ENCODE results near the gene STPG1.

STPG1 gene

GRCh38 chr1:24369801-24370200, 43.8 kb downstream of the STPG1 start:
- no peak for DNase-seq (ENCODE audit: low read depth)

GRCh38 chr1:24369199-24369598, 44.4 kb downstream of the STPG1 start:
- no peak for DNase-seq (ENCODE audit: low read depth)

- no peak for DNase-seq (ENCODE audit: low read depth)
Measured at GRCh38 chr1:24366707-24367106, 46.9 kb downstream of the STPG1 start.

- no peak for DNase-seq (ENCODE audit: low read depth)
Measured at GRCh38 chr1:24364975-24365678, 48.5 kb downstream of the STPG1 start.

GRCh38 chr1:24364605-24364974, 49.0 kb downstream of the STPG1 start:
- DNase-seq (ENCODE audit: low read depth): no peak

GRCh38 chr1:24363994-24364393, 49.6 kb downstream of the STPG1 start:
- DNase-seq (ENCODE audit: low read depth): no peak

- no peak for DNase-seq (ENCODE audit: low read depth)
Measured at GRCh38 chr1:24362982-24363614, 50.5 kb downstream of the STPG1 start.

- DNase-seq (ENCODE audit: low read depth): no peak
Measured at GRCh38 chr1:24362396-24362795, 51.2 kb downstream of the STPG1 start.

- no peak for DNase-seq (ENCODE audit: low read depth)
Measured at GRCh38 chr1:24361811-24362210, 51.8 kb downstream of the STPG1 start.

- no peak for DNase-seq (ENCODE audit: low read depth)
Measured at GRCh38 chr1:24360681-24361080, 52.9 kb downstream of the STPG1 start.

- DNase-seq (ENCODE audit: low read depth): no peak
Measured at GRCh38 chr1:24357038-24357437, 56.5 kb downstream of the STPG1 start.

GRCh38 chr1:24355466-24355865, 58.1 kb downstream of the STPG1 start:
- no peak for DNase-seq (ENCODE audit: low read depth)

GRCh38 chr1:24353292-24353891, 60.2 kb downstream of the STPG1 start:
- DNase-seq (ENCODE audit: low read depth): no peak

GRCh38 chr1:24351918-24352627, 61.5 kb downstream of the STPG1 start:
- no peak for DNase-seq (ENCODE audit: low read depth)

GRCh38 chr1:24351247-24351646, 62.3 kb downstream of the STPG1 start:
- no peak for DNase-seq (ENCODE audit: low read depth)

- no peak for DNase-seq (ENCODE audit: low read depth)
Measured at GRCh38 chr1:24349891-24350290, 63.7 kb downstream of the STPG1 start.

- DNase-seq (ENCODE audit: low read depth): no peak
Measured at GRCh38 chr1:24348196-24348595, 65.4 kb downstream of the STPG1 start.

- no peak for DNase-seq (ENCODE audit: low read depth)
Measured at GRCh38 chr1:24347159-24347934, 66.2 kb downstream of the STPG1 start.

GRCh38 chr1:24345334-24345733, 68.2 kb downstream of the STPG1 start:
- DNase-seq (ENCODE audit: low read depth): no peak

- no peak for DNase-seq (ENCODE audit: low read depth)
Measured at GRCh38 chr1:24344090-24344742, 69.4 kb downstream of the STPG1 start.

GRCh38 chr1:24343412-24344089, 70.0 kb downstream of the STPG1 start:
- DNase-seq (ENCODE audit: low read depth): no peak
